GM10266 (cell line): ENCODE measurements around the gene LTBP1.

Source experiments
- DNase-seq: peaks from one replicate; pipeline ENCODE4 v3.0.0; 2012; ENCODE audit errors: extremely low spot score
- CTCF ChIP-seq: IDR thresholded peaks from 2 replicates; pipeline ENCODE4 v1.5.1; 2012; ENCODE audit warnings: mild to moderate bottlenecking, low read depth; ENCODE audit not compliant: control insufficient read depth, insufficient read depth; ENCODE audit errors: missing control alignments

Gene LTBP1

GRCh38 chr2:33071591-33071990 lies 124.8 kb downstream of the LTBP1 start:
- no peak for TF ChIP-seq CTCF
- no peak for DNase-seq

- TF ChIP-seq CTCF: no peak
- DNase-seq: no peak
Observed at GRCh38 chr2:33072614-33073013, 125.9 kb downstream of the LTBP1 start.

GRCh38 chr2:33073018-33073417 lies 126.3 kb downstream of the LTBP1 start:
- no peak for DNase-seq
- TF ChIP-seq CTCF: no peak

- TF ChIP-seq CTCF: no peak
- DNase-seq: no peak
Observed at GRCh38 chr2:33074197-33074596, 127.4 kb downstream of the LTBP1 start.

- TF ChIP-seq CTCF: no peak
- no peak for DNase-seq
Observed at GRCh38 chr2:33077311-33077710, 130.6 kb downstream of the LTBP1 start.

- DNase-seq: no peak
Observed at GRCh38 chr2:33077844-33078243, 131.1 kb downstream of the LTBP1 start.

GRCh38 chr2:33081691-33082090 lies 134.9 kb downstream of the LTBP1 start:
- DNase-seq: no peak
- TF ChIP-seq CTCF: no peak

More at GRCh38 chr2:33077844-33078243, 131.1 kb downstream of the LTBP1 start:
- TF ChIP-seq CTCF: no peak
